22Rv1 (cell line): ENCODE data around the gene FAM149A.

Source experiments
- H3K27ac ChIP-seq: fragments of 450-650 bp; 2 replicates; pipeline ENCODE4 v1.5.1; 2017
- CTCF ChIP-seq: fragments of 450-650 bp; IDR thresholded peaks from 2 replicates; pipeline ENCODE4 v1.5.1; 2017; ENCODE audit warnings: mild to moderate bottlenecking
- ZFX ChIP-seq: fragments of 450-650 bp; IDR thresholded peaks from 2 replicates; pipeline ENCODE4 v1.6.1; 2017; ENCODE audit warnings: antibody characterized with exemption, borderline replicate concordance

The FAM149A gene

GRCh38 chr4:186107947-186108346 lies 3.4 kb downstream of the FAM149A start:
- no peak overlapping the region for H3K27ac ChIP-seq
- TF ChIP-seq ZFX (no peak), CTCF (no peak)

GRCh38 chr4:186108391-186108790 lies 3.9 kb downstream of the FAM149A start:
- TF ChIP-seq CTCF (no peak), ZFX (no peak)
- H3K27ac ChIP-seq: no peak overlapping the region

GRCh38 chr4:186109245-186109644 lies 4.7 kb downstream of the FAM149A start:
- no peak overlapping the region for H3K27ac ChIP-seq
- TF ChIP-seq CTCF (no peak), ZFX (no peak)

- TF ChIP-seq CTCF (no peak), ZFX (no peak)
Measured at GRCh38 chr4:186116697-186117096, 12.2 kb downstream of the FAM149A start.

GRCh38 chr4:186118582-186118981 lies 14.1 kb downstream of the FAM149A start:
- no peak overlapping the region for H3K27ac ChIP-seq
- TF ChIP-seq CTCF (no peak), ZFX (no peak)

More at GRCh38 chr4:186116697-186117096, 12.2 kb downstream of the FAM149A start:
- H3K27ac ChIP-seq: no peak overlapping the region

- H3K27ac ChIP-seq: no peak overlapping the region
- no peak for TF ChIP-seq CTCF
- no peak for TF ChIP-seq ZFX
Measured at GRCh38 chr4:186121057-186121456, 16.6 kb downstream of the FAM149A start.

- H3K27ac ChIP-seq: no peak overlapping the region
- TF ChIP-seq CTCF: no peak
- TF ChIP-seq ZFX: no peak
Measured at GRCh38 chr4:186128842-186129241, 24.3 kb downstream of the FAM149A start.
